ENCODE measurements around the gene VTA1. TPM values are rescaled to one million over a fixed set of nuclear protein-coding genes. Genes with fewer than 3 reads are reported as not detected.
A peak's percentile ranks its signal among the peaks of the same experiment; 100 is the strongest.
"Not testable (repeated sequence)": the region's sequence is repeated elsewhere in the genome, so short reads cannot be mapped to it uniquely, and the experiment has no call there.

Gene VTA1
- total and polyA plus RNA-seq, 9 donors = 42.0 to 59.0 (median 55.0) TPM

- no peaks in the 10 kb centered on the region for H3K36me3 ChIP-seq (ENCODE audit: control insufficient read depth, insufficient read depth, low read length)
- no peaks in the 10 kb centered on the region for H3K4me1 ChIP-seq (ENCODE audit: control insufficient read depth, insufficient read depth, low read length)
- H3K27ac ChIP-seq (ENCODE audit: low read length) = no peak overlapping the region
- no peak for DNase-seq
- no peaks in the 10 kb centered on the region for H3K27me3 ChIP-seq (ENCODE audit: control insufficient read depth, insufficient read depth, low read length)
- no peak overlapping the region for H3K4me3 ChIP-seq (ENCODE audit: low read length)
- no CpG with 5 or more reads among the region's 1 CpG for WGBS (ENCODE audit: insufficient coverage)
- H3K9me3 ChIP-seq (replicated peaks; ENCODE audit: control insufficient read depth, low read depth, low read length) = no peaks in the 10 kb centered on the region
Observed at GRCh38 chr6:142185641-142186040, 38.6 kb downstream of the VTA1 start.

DNA sequence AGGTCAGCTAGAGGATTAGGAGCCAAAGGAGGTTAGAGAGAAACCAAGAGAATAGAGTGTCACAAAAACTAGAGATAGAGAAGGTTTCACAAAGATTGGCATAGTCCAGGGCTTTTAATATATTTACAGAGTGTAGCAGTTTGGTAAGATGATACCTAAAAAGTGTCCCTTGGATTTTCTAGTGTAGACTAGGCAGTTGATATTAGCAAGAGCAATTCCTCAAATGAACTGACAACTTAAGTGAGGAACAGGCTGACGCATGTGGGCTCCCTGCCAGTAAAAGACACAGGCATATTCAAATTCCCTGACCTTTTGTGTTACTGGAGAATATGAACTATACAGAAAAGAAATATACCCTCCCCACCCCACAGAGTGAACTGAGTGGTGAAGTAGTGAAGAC, 40.1 kb downstream of the VTA1 start:
- H3K4me1 ChIP-seq (ENCODE audit: control insufficient read depth, insufficient read depth, low read length) = no peaks in the 10 kb centered on the region
- WGBS (ENCODE audit: insufficient coverage) = no CpG with 5 or more reads among the region's 1 CpG
- H3K27ac ChIP-seq (ENCODE audit: low read length) = no peak overlapping the region
- H3K4me3 ChIP-seq (ENCODE audit: low read length) = no peak overlapping the region
- H3K36me3 ChIP-seq (ENCODE audit: control insufficient read depth, insufficient read depth, low read length) = no peaks in the 10 kb centered on the region
- no peaks in the 10 kb centered on the region for H3K27me3 ChIP-seq (ENCODE audit: control insufficient read depth, insufficient read depth, low read length)
- no peaks in the 10 kb centered on the region for H3K9me3 ChIP-seq (replicated peaks; ENCODE audit: control insufficient read depth, low read depth, low read length)
- peak; percentile 49 for DNase-seq

GRCh38 chr6:142188341-142188740, 41.3 kb downstream of the VTA1 start:
- H3K27ac ChIP-seq (ENCODE audit: low read length); H3K4me1 ChIP-seq (ENCODE audit: control insufficient read depth, insufficient read depth, low read length); H3K36me3 ChIP-seq (ENCODE audit: control insufficient read depth, insufficient read depth, low read length); H3K4me3 ChIP-seq (ENCODE audit: low read length); DNase-seq; H3K9me3 ChIP-seq (replicated peaks; ENCODE audit: control insufficient read depth, low read depth, low read length); H3K27me3 ChIP-seq (ENCODE audit: control insufficient read depth, insufficient read depth, low read length): not testable (repeated sequence)
- 100% methylated on average over 2 of the region's 8 CpGs for WGBS (ENCODE audit: insufficient coverage)

GRCh38 chr6:142189057-142189456, 42.0 kb downstream of the VTA1 start:
- no CpG with 5 or more reads among the region's 2 CpGs for WGBS (ENCODE audit: insufficient coverage)
- no peaks in the 10 kb centered on the region for H3K36me3 ChIP-seq (ENCODE audit: control insufficient read depth, insufficient read depth, low read length)

DNA sequence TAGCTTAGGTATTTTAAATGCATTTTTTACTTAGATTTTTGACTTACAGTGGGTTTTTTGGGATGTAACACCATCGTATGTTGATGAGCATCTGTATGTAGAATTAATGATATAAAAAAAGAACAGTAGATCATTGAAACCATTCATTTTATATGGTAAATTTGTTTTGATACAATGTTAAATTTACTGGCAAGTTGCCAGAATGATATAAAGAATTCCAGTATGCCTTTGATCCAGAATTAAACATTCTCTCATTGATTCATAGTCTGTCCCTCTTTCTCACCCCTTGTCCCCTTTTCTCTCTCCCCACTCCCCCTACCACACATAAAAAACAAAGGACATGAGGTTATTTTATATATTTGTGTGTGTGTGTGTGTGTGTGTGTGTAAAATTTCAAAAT, 45.3 kb downstream of the VTA1 start:
- DNase-seq = no peak
- Histone ChIP-seq H3K36me3 (ENCODE audit: control insufficient read depth, insufficient read depth, low read length) (no peaks in the 10 kb centered on the region), H3K4me3 (ENCODE audit: low read length) (no peak overlapping the region), H3K27ac (ENCODE audit: low read length) (no peak overlapping the region), H3K9me3 (replicated peaks; ENCODE audit: control insufficient read depth, low read depth, low read length) (no peaks in the 10 kb centered on the region), H3K27me3 (ENCODE audit: control insufficient read depth, insufficient read depth, low read length) (no peaks in the 10 kb centered on the region), H3K4me1 (ENCODE audit: control insufficient read depth, insufficient read depth, low read length) (no peaks in the 10 kb centered on the region)
- WGBS (ENCODE audit: insufficient coverage) = no CpG with 5 or more reads among the region's 1 CpG

More at GRCh38 chr6:142189057-142189456, 42.0 kb downstream of the VTA1 start:
- Histone ChIP-seq H3K27ac (ENCODE audit: low read length) (no peak overlapping the region), H3K4me3 (ENCODE audit: low read length) (no peak overlapping the region), H3K4me1 (ENCODE audit: control insufficient read depth, insufficient read depth, low read length) (no peaks in the 10 kb centered on the region), H3K9me3 (replicated peaks; ENCODE audit: control insufficient read depth, low read depth, low read length) (no peaks in the 10 kb centered on the region), H3K27me3 (ENCODE audit: control insufficient read depth, insufficient read depth, low read length) (no peaks in the 10 kb centered on the region)
- DNase-seq = peak; percentile 7

DNA sequence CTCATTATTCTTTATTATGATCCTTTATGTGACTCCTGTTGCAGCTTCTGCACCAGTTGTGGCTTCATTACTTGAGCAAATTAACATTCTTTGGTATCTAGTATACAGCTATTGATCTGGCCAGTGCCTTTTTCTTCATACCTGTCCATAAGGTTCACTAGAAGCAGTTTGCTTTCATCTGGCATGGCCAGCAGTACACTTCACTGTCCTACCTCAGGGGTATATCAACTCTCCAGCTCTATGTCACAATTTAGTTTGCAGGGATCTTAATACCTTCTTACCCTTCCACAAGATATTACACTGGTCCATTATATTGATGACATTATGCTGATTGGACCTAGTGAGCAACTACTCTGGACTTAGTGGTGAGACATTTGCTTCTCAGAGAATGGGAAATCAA, 46.6 kb downstream of the VTA1 start:
- Histone ChIP-seq H3K27me3 (ENCODE audit: control insufficient read depth, insufficient read depth, low read length) (no peaks in the 10 kb centered on the region), H3K4me1 (ENCODE audit: control insufficient read depth, insufficient read depth, low read length) (no peaks in the 10 kb centered on the region), H3K36me3 (ENCODE audit: control insufficient read depth, insufficient read depth, low read length) (no peaks in the 10 kb centered on the region), H3K4me3 (ENCODE audit: low read length) (no peak overlapping the region), H3K27ac (ENCODE audit: low read length) (no peak overlapping the region), H3K9me3 (replicated peaks; ENCODE audit: control insufficient read depth, low read depth, low read length) (no peaks in the 10 kb centered on the region)
- no peak for DNase-seq

DNA sequence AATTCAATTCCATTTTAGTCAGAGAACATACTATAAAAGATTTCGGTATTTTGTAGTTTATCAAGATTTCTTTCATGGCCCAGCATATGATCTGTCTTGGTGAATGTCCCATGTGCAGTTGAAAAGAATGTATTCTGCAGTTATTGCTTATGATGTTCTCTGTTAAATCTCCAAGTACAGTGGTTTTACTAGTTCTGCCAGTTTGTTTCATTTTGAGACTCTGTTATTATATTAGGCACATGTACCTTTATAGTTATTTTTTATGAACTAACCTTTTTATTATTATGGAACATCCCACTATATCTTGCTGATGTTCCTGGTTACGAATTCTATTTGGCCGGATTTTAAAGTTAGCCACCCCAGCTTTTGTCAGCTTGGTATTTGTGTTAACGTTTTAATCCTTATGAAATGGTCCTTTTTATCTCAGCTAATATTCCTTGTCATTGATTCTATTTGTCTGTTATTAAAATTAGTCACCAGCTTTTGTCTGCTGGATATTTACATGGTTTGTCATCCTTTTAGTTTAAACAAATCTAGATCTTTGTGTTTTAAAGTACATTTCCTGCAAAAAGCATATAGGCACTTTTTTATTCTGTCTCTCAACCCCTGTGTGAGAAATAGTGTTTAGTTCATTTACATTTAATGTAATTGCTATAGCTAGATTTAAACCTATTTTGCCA, 48.9 kb downstream of the VTA1 start:
- Histone ChIP-seq H3K4me1 (ENCODE audit: control insufficient read depth, insufficient read depth, low read length) (no peaks in the 10 kb centered on the region), H3K36me3 (ENCODE audit: control insufficient read depth, insufficient read depth, low read length) (peaks cover 2% of the 10 kb centered on the region), H3K4me3 (ENCODE audit: low read length) (no peak overlapping the region), H3K27ac (ENCODE audit: low read length) (no peak overlapping the region), H3K27me3 (ENCODE audit: control insufficient read depth, insufficient read depth, low read length) (no peaks in the 10 kb centered on the region), H3K9me3 (replicated peaks; ENCODE audit: control insufficient read depth, low read depth, low read length) (no peaks in the 10 kb centered on the region)
- DNase-seq = no peak
- no CpG with 5 or more reads among the region's 4 CpGs for WGBS (ENCODE audit: insufficient coverage)

GRCh38 chr6:142200846-142201628, 54.0 kb downstream of the VTA1 start:
- no peak overlapping the region for H3K4me3 ChIP-seq (ENCODE audit: low read length)
- no peaks in the 10 kb centered on the region for H3K27me3 ChIP-seq (ENCODE audit: control insufficient read depth, insufficient read depth, low read length)
- no CpG with 5 or more reads among the region's 3 CpGs for WGBS (ENCODE audit: insufficient coverage)
- no peaks in the 10 kb centered on the region for H3K4me1 ChIP-seq (ENCODE audit: control insufficient read depth, insufficient read depth, low read length)
- H3K9me3 ChIP-seq (replicated peaks; ENCODE audit: control insufficient read depth, low read depth, low read length) = no peaks in the 10 kb centered on the region
- peaks cover 6% of the 10 kb centered on the region for H3K36me3 ChIP-seq (ENCODE audit: control insufficient read depth, insufficient read depth, low read length)
- DNase-seq = no peak
- H3K27ac ChIP-seq (ENCODE audit: low read length) = no peak overlapping the region

GRCh38 chr6:142207265-142207877, 60.3 kb downstream of the VTA1 start:
- Histone ChIP-seq H3K9me3 (replicated peaks; ENCODE audit: control insufficient read depth, low read depth, low read length) (peaks cover 11% of the 10 kb centered on the region), H3K27ac (ENCODE audit: low read length) (no peak overlapping the region), H3K4me1 (ENCODE audit: control insufficient read depth, insufficient read depth, low read length) (no peaks in the 10 kb centered on the region), H3K27me3 (ENCODE audit: control insufficient read depth, insufficient read depth, low read length) (no peaks in the 10 kb centered on the region), H3K36me3 (ENCODE audit: control insufficient read depth, insufficient read depth, low read length) (peaks cover 16% of the 10 kb centered on the region), H3K4me3 (ENCODE audit: low read length) (no peak overlapping the region)
- WGBS (ENCODE audit: insufficient coverage) = 88% methylated on average over 1 of the region's 4 CpGs
- peak; percentile 4 for DNase-seq

- no peaks in the 10 kb centered on the region for H3K27me3 ChIP-seq (ENCODE audit: control insufficient read depth, insufficient read depth, low read length)
- DNase-seq = no peak
- H3K27ac ChIP-seq (ENCODE audit: low read length) = no peak overlapping the region
- H3K4me3 ChIP-seq (ENCODE audit: low read length) = no peak overlapping the region
- peaks cover 23% of the 10 kb centered on the region for H3K9me3 ChIP-seq (replicated peaks; ENCODE audit: control insufficient read depth, low read depth, low read length)
- WGBS (ENCODE audit: insufficient coverage) = no CpG with 5 or more reads among the region's 4 CpGs
- peaks cover 26% of the 10 kb centered on the region for H3K36me3 ChIP-seq (ENCODE audit: control insufficient read depth, insufficient read depth, low read length)
- H3K4me1 ChIP-seq (ENCODE audit: control insufficient read depth, insufficient read depth, low read length) = no peaks in the 10 kb centered on the region
Observed at GRCh38 chr6:142210606-142211005, 63.5 kb downstream of the VTA1 start.

Measured in muscle of leg (tissue), 11 donors.